Endothelial cell of umbilical vein (primary cell): ENCODE measurements around the gene RABGGTA. TPM values are rescaled to one million over a fixed set of nuclear protein-coding genes. Genes with fewer than 3 reads are reported as not detected.

Experiments used
- BruUV-seq: library from RNA; stranded (reverse); fragments of 400-500 nt; replicated peaks from 2 replicates; lab custom pipeline; 2021; lab: Mats Ljungman, UMichigan
- CTCF ChIA-PET: fragments of 300-600, 350-600 bp; sonication (Branson Sonifier 250); formaldehyde crosslinking; loops from one replicate; lab custom pipeline; 2021; ENCODE audit warnings: antibody characterized with exemption, inconsistent platforms; lab: Charles Lee
- POLR2A ChIA-PET: fragments of 300-600, 350-600 bp; sonication (Branson Sonifier 250); formaldehyde crosslinking; loops from one replicate; lab custom pipeline; 2021; ENCODE audit warnings: antibody characterized with exemption, inconsistent platforms; lab: Charles Lee
- DNase-seq: peaks from one replicate; pipeline ENCODE4 v3.0.0-alpha.2; 2011; ENCODE audit warnings: low read depth, low spot score
- FAIRE-seq: peaks from 2 replicates; lab custom pipeline; 2011; peaks lifted over from hg19 to GRCh38; lab: Jason Lieb, UNC
- H2AFZ ChIP-seq: 2 replicates; pipeline ENCODE4 v1.6.0; 2012; ENCODE audit warnings: low read depth, low read length, control low read depth, inconsistent platforms
- H3K27ac ChIP-seq: 2 replicates; pipeline ENCODE4 v1.5.1; 2011; ENCODE audit warnings: low read depth, mild to moderate bottlenecking, control low read depth, low read length, moderate library complexity; ENCODE audit not compliant: insufficient read depth
- H3K27me3 ChIP-seq, 2 experiments: 2 replicates each; pipeline versions ENCODE4 v1.6.0 to v1.6.1; 2011; ENCODE audit warnings: low read length in 2 of 2, mixed read lengths in 1 of 2; ENCODE audit not compliant: control insufficient read depth in 2 of 2, insufficient read depth in 2 of 2
- H3K36me3 ChIP-seq, 2 experiments: 2 replicates in 1 of 2; 3 replicates in 1 of 2; pipeline ENCODE4 v1.5.1; 2011; ENCODE audit warnings: low read length in 2 of 2, mild to moderate bottlenecking in 1 of 2, moderate library complexity in 1 of 2; ENCODE audit not compliant: control insufficient read depth in 2 of 2, insufficient read depth in 2 of 2; ENCODE audit errors: extremely low read depth in 1 of 2
- H3K4me1 ChIP-seq: 3 replicates; pipeline ENCODE4 v1.5.1; 2011; ENCODE audit warnings: mild to moderate bottlenecking, low read length; ENCODE audit not compliant: control insufficient read depth, insufficient read depth; ENCODE audit errors: extremely low read depth
- H3K4me2 ChIP-seq: 2 replicates; pipeline ENCODE4 v1.6.1; 2011; ENCODE audit warnings: low read length, control low read depth, mixed read lengths; ENCODE audit not compliant: insufficient read depth
- H3K4me3 ChIP-seq, 3 experiments: fragments of 200-600 bp in 1 of 3; sonication (generic), shearing (Covaris generic) in 1 of 3; replicated peaks in 1 of 3; 2 replicates each; pipeline ENCODE4 v1.5.1; 2011 to 2016; ENCODE audit warnings: control low read depth in 3 of 3, low read length in 3 of 3, mild to moderate bottlenecking in 2 of 3, inconsistent platforms in 1 of 3, low read depth in 1 of 3, moderate library complexity in 1 of 3; ENCODE audit not compliant: insufficient read depth in 1 of 3
- H3K79me2 ChIP-seq: 2 replicates; pipeline ENCODE4 v1.6.0; 2012; ENCODE audit warnings: low read length, inconsistent platforms; ENCODE audit not compliant: control insufficient read depth, insufficient read depth
- H3K9ac ChIP-seq: replicated peaks from 2 replicates; pipeline ENCODE3; 2011; ENCODE audit warnings: low read length, control low read depth; ENCODE audit not compliant: insufficient read depth; ENCODE audit errors: extremely low read depth
- H3K9me1 ChIP-seq: replicated peaks from 3 replicates; pipeline ENCODE4 v1.6.0; 2011; ENCODE audit warnings: mild to moderate bottlenecking, low read length; ENCODE audit not compliant: control insufficient read depth, insufficient read depth; ENCODE audit errors: extremely low read depth
- H3K9me3 ChIP-seq: replicated peaks from 2 replicates; pipeline ENCODE4 v1.5.1; 2012; ENCODE audit warnings: low read length, inconsistent platforms; ENCODE audit not compliant: control insufficient read depth, insufficient read depth
- H4K20me1 ChIP-seq: replicated peaks from 2 replicates; pipeline ENCODE3; 2011; ENCODE audit warnings: mild to moderate bottlenecking, low read length; ENCODE audit not compliant: control insufficient read depth, insufficient read depth; ENCODE audit errors: extremely low read depth
- EZH2 ChIP-seq: IDR thresholded peaks from 2 replicates; pipeline ENCODE4 v1.6.1; 2012; ENCODE audit warnings: borderline replicate concordance, low read depth, mild to moderate bottlenecking, moderate library complexity, low read length, inconsistent platforms; ENCODE audit not compliant: severe bottlenecking
- FOS ChIP-seq: IDR thresholded peaks from 2 replicates; pipeline ENCODE4 v1.6.1; 2011; ENCODE audit warnings: mild to moderate bottlenecking, low read length, moderate library complexity, borderline replicate concordance; ENCODE audit not compliant: insufficient read depth
- GATA2 ChIP-seq: IDR thresholded peaks from 2 replicates; pipeline ENCODE4 v1.7.0; 2011; ENCODE audit warnings: low read depth, mild to moderate bottlenecking, moderate library complexity, mixed read lengths, low read length; ENCODE audit not compliant: insufficient read length, insufficient read depth
- JUN ChIP-seq: IDR thresholded peaks from 2 replicates; pipeline ENCODE4 v1.6.1; 2011; ENCODE audit warnings: borderline replicate concordance, low read depth; ENCODE audit not compliant: insufficient read length, insufficient read depth
- MYC ChIP-seq: IDR thresholded peaks from one replicate; pipeline ENCODE4 v1.6.1; 2011; ENCODE audit warnings: mild to moderate bottlenecking, low read depth, low read length
- POLR2A ChIP-seq: IDR thresholded peaks from 2 replicates; pipeline ENCODE4 v1.6.1; 2012; ENCODE audit warnings: low read depth, mild to moderate bottlenecking, control low read depth, low read length
- POLR2AphosphoS5 ChIP-seq: IDR thresholded peaks from 2 replicates; pipeline ENCODE4 v1.6.1; 2012; ENCODE audit warnings: low read depth, mild to moderate bottlenecking, control low read depth, low read length, moderate library complexity; ENCODE audit not compliant: insufficient read depth
- dilution Hi-C: fragments of 300-500 bp; cut with MboI; formaldehyde crosslinking; loops from one replicate; pipeline ENCODE4 v1.15.0; 2019; ENCODE audit warnings: low sequenced_read_pairs; ENCODE audit not compliant: extremely low pct_ligation_motif_present
- intact Hi-C: fragments of 100-400 bp; cut with micrococcal nuclease; formaldehyde crosslinking; loops from one replicate; pipeline ENCODE4 v1.10.0; 2022
- polyA plus RNA-seq, 4 experiments: library from polyadenylated mRNA; depleted of rRNA in 3 of 4; stranded (reverse) in 3 of 4; unstranded in 1 of 4; fragments of >200 nt; gene quantifications; 2 replicates each; pipeline versions ENCODE4 v1.2.1 to v1.2.3, GENCODE V29; 2011 to 2012; ENCODE audit warnings: missing spikeins in 1 of 4
- total RNA-seq: library from RNA; stranded (reverse); gene quantifications from 2 replicates; pipeline ENCODE4 v1.2.3, GENCODE V29; 2021
- TF ChIP-seq, protein P1 (sequence below): IDR thresholded peaks from 2 replicates; pipeline ENCODE4 v1.6.1; 2011; ENCODE audit not compliant: insufficient read depth, insufficient read length
- TF ChIP-seq, protein P2 (sequence below), 2 donors: IDR thresholded peaks; 1 replicate in 1 of 2; 2 replicates in 1 of 2; pipeline ENCODE4 v1.5.1; 2011; ENCODE audit warnings: low read length in 2 of 2, mild to moderate bottlenecking in 2 of 2, moderate library complexity in 2 of 2, control low read depth in 1 of 2, inconsistent platforms in 1 of 2, low read depth in 1 of 2; ENCODE audit not compliant: insufficient read depth in 1 of 2; ENCODE audit errors: extremely low read depth in 1 of 2

Gene RABGGTA
- total and polyA plus RNA-seq, 2 donors (not counting 3 experiments of a cell fraction or from before 2014, with no cell fraction given), result 29.3 to 80.1 TPM

- H3K79me2 ChIP-seq, result no peaks in the 10 kb centered on the region
- H3K9me3 ChIP-seq, result no peaks in the 10 kb centered on the region
- TF ChIP-seq POLR2AphosphoS5 (no peak), MYC (no peak), EZH2 (no peak), JUN (no peak)
- TF ChIP-seq, protein P1, sequence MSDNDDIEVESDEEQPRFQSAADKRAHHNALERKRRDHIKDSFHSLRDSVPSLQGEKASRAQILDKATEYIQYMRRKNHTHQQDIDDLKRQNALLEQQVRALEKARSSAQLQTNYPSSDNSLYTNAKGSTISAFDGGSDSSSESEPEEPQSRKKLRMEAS, result no peak
- no peak overlapping the region for H3K9ac ChIP-seq
- dilution Hi-C loops, result no loop called here
- ChIA-PET POLR2A (no interaction called here), CTCF (interaction anchor here (0.8 to 3.5 kb wide), 3 partner anchors 18 to 74 kb away, joined by 3 to 16 read pairs (median 5); partner anchors contain the start of genes CIDEB and MDP1)
- peaks cover 0 to 14% of the 10 kb centered on the region in 2 experiments for H3K36me3 ChIP-seq
- no peak overlapping the region for H3K27ac ChIP-seq
- no peak overlapping the region for H2AFZ ChIP-seq
- H3K4me2 ChIP-seq, result no peak overlapping the region
- FAIRE-seq (no peak), DNase-seq (no peak)
- H3K4me1 ChIP-seq, result no peaks in the 10 kb centered on the region
- no peaks in the 10 kb centered on the region for H3K9me1 ChIP-seq
- H3K4me3 ChIP-seq, result no peak overlapping the region
- no TSS peak for BruUV-seq
- H3K27me3 ChIP-seq, result no peaks in the 10 kb centered on the region
- intact Hi-C loops, result no loop called here
- H4K20me1 ChIP-seq, result no peaks in the 10 kb centered on the region
These were observed 18.4 kb upstream of the RABGGTA start for GRCh38 chr14:24289649-24290280.

DNA sequence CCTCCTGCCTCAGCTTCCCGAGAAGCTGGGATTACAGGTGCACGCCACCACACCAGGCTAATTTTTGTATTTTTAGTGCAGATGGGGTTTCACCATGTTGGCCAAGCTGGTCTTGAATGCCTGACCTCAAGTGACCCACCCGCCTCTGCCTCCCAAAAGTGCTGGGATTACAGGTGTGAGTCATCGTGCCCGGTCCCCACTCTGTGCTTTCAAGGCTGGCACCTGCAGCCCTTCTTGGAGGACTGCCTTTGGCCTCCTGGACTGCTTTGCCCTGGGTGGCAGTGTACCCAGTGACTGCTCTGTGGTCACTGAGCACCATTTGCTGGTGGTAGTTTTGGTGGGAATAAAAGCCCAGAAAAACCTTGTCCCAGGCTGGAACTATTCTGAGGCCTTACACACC, 15.6 kb upstream of the RABGGTA start:
- dilution Hi-C loops (no loop called here), intact Hi-C loops (no loop called here)
- no peak overlapping the region for H3K4me2 ChIP-seq
- H3K27ac ChIP-seq, result no peak overlapping the region
- no peaks in the 10 kb centered on the region for H3K79me2 ChIP-seq
- no peaks in the 10 kb centered on the region for H3K4me1 ChIP-seq
- CTCF ChIA-PET, result interaction anchor here (1.4 kb wide), 1 partner anchor 21 kb away, joined by 4 read pairs; the partner anchor contains the start of gene CIDEB
- BruUV-seq, result no TSS peak
- H3K36me3 ChIP-seq, result peaks cover 0 to 8% of the 10 kb centered on the region in 2 experiments
- no peak overlapping the region for H3K9ac ChIP-seq
- H3K27me3 ChIP-seq, result no peaks in the 10 kb centered on the region
- H2AFZ ChIP-seq, result no peak overlapping the region
- no peak for DNase-seq
- no peaks in the 10 kb centered on the region for H3K9me1 ChIP-seq
- POLR2A ChIA-PET, result no interaction called here
- no peak overlapping the region for H3K4me3 ChIP-seq
- no peak for FAIRE-seq
- no peaks in the 10 kb centered on the region for H4K20me1 ChIP-seq
- TF ChIP-seq POLR2AphosphoS5 (no peak), JUN (no peak), GATA2 (no peak), EZH2 (no peak), POLR2A (no peak), FOS (no peak), MYC (no peak)
- TF ChIP-seq, protein P1, result no peak
- TF ChIP-seq, protein P2, sequence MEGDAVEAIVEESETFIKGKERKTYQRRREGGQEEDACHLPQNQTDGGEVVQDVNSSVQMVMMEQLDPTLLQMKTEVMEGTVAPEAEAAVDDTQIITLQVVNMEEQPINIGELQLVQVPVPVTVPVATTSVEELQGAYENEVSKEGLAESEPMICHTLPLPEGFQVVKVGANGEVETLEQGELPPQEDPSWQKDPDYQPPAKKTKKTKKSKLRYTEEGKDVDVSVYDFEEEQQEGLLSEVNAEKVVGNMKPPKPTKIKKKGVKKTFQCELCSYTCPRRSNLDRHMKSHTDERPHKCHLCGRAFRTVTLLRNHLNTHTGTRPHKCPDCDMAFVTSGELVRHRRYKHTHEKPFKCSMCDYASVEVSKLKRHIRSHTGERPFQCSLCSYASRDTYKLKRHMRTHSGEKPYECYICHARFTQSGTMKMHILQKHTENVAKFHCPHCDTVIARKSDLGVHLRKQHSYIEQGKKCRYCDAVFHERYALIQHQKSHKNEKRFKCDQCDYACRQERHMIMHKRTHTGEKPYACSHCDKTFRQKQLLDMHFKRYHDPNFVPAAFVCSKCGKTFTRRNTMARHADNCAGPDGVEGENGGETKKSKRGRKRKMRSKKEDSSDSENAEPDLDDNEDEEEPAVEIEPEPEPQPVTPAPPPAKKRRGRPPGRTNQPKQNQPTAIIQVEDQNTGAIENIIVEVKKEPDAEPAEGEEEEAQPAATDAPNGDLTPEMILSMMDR (IDR thresholded peaks at IDR 0.05; ENCODE audit: extremely low read depth in 1 of 2, insufficient read depth in 1 of 2, low read depth in 1 of 2, low read length in 2 of 2), result no peak
- H3K9me3 ChIP-seq, result no peaks in the 10 kb centered on the region
